GM18870 (cell line): Measurements from ENCODE around the gene SCAP.

Experiments used
- ATAC-seq: cut with Tn5 transposase; IDR thresholded peaks from one replicate; pipeline ENCODE4 v1.9.1; 2021; ENCODE audit warnings: moderate library complexity; ENCODE audit not compliant: unreplicated experiment

Gene SCAP

GRCh38 chr3:47366833-47367232 is 108.9 kb downstream of the SCAP start:
- ATAC-seq, result no peak

DNA sequence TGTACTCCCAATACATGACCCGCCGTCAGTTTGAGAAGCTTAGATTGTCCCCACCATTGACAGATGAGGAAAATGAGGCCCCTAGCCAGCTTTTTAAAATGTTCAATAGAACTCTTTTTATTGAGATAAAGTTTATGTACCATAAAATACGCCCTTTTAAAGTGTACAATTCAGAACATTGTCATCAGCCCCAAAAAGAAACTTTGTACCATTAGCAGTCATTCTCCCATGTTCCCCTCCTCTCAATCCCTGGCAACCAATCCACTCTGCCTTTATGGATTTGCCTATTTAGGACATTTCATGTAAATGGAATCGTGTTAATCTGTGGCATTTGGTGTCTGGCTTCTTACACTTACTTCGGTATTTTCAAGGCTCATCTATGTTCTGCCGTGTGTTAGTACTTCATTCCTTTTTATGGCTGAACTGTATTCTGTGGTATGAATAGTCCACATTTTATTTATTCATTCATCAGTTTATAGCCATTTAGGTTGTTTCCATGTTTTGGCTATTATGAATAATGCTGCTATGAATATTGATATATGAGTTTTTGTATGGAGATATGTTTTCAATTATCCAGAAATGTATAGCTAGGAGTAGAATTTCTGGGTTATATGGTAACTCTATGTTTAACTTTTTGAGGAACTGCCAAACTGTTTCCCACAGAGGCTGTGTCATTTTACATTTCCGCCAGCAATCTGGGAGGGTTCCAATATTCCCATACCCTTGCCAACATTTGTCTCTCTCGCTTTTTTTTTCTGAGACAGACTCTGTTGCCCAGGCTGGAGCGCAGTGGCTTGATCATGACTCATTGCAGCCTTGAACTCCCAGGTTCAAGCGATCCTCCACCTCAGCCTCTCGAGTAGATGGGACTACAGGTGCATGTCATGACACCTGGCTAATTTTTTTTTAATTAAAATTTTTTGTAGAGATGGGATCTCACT is 110.3 kb downstream of the SCAP start:
- no peak for ATAC-seq
